ENCODE measurements around the gene SHC3.

GRCh38 chr9:89166852-89167251 lies 11.8 kb downstream of the SHC3 start:
- no peak for TF ChIP-seq PKNOX1 (IDR thresholded peaks at IDR 0.05)
- TF ChIP-seq LEF1 (IDR thresholded peaks at IDR 0.05; ENCODE audit: borderline replicate concordance) = no peak
- TF ChIP-seq NFRKB (IDR thresholded peaks at IDR 0.05) = no peak
- TF ChIP-seq BHLHE40 (IDR thresholded peaks at IDR 0.05; ENCODE audit: borderline replicate concordance) = no peak
- no peak for TF ChIP-seq SP1 (IDR thresholded peaks at IDR 0.05)
- TF ChIP-seq TARDBP (IDR thresholded peaks at IDR 0.05) = no peak
- no peak for TF ChIP-seq CTBP1 (IDR thresholded peaks at IDR 0.05; ENCODE audit: borderline replicate concordance)
- TF ChIP-seq HDGF (IDR thresholded peaks at IDR 0.05; ENCODE audit: borderline replicate concordance) = no peak
- no peak for TF ChIP-seq FOXM1 (IDR thresholded peaks at IDR 0.05; ENCODE audit: borderline replicate concordance)
- TF ChIP-seq ELF4 (IDR thresholded peaks at IDR 0.05) = no peak
- no peak for TF ChIP-seq ZNF384 (IDR thresholded peaks at IDR 0.05)
- TF ChIP-seq FOXA1 (IDR thresholded peaks at IDR 0.05) = no peak
